NCI-H2171 (cell line): ENCODE measurements around the gene TSKU.

Experiments
- DNase-seq: peaks from one replicate; lab custom pipeline; 2025; lab: John Stamatoyannopoulos, UW

TSKU gene

GRCh38 chr11:76770642-76771445 is 12.3 kb upstream of the TSKU start:
- no peak for DNase-seq

GRCh38 chr11:76771446-76772099 is 11.6 kb upstream of the TSKU start:
- DNase-seq = no peak

DNA sequence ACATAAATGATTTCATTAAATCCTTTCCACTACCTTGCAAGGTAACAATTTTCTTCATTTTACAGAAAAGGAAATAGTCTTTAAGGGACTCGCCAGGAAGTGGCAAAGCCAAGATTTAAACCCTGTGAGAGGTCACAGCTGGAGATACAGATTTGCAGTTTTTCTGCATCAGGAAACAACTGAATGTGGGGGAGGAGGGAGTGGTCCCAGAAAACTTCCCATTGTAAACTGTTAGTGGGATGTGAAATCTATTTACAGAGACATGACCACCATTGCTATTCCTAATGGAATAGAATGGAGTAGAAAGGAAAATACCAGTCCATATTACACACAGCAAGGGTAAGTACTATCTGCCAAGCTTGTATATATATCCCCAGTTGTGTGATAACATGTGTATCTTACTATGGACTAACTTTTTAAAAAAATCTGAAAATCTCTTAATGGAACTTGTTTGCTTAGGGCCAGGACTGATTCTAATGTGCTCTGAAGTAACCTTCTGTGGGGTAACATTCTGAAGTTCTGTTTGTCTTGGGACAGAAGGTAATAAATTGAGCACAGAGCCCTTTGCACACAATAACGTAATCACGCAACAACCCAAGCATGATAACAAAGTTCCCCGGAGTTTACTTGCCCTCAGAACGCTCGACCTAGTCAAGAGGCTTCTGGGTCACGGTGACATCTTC is 10.9 kb upstream of the TSKU start:
- DNase-seq = no peak

DNA sequence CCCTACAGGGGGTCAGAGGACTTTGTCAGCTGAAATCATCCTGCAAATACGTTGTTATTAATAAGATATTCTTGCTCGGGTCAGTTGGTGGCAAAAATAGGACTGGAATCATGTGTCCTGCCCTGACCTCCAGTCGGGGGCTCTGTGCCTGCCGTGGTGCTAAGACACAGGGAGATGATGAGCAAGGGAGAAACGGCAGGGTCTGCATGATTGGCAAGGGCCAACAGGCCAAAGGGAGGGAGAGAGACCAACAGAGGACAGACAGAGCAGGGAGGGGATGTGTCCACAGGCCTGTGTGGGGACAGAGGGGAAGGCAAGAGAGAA is 10.4 kb upstream of the TSKU start:
- DNase-seq = no peak

DNA sequence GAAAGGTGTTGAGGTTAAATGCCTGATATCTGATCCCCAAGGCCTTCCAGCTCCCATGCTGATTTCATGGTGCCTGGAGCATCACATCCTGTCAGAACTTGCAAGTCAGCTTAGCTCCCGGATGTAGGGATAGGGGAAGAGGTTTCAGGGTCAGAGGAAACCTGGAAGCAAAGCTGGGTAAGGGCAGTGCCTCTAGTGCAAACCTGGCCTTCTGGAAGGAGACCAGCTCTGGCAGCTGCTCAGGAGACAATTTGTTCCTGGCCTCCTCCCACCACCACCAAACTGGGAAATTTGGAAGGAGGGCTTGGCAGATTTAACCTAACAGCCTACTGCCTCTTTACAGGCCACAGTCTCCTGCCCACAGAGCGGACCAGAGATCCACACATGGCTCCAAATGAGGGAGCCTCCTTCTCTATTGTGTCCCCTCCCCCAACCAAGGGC is 9.2 kb upstream of the TSKU start:
- no peak for DNase-seq

DNA sequence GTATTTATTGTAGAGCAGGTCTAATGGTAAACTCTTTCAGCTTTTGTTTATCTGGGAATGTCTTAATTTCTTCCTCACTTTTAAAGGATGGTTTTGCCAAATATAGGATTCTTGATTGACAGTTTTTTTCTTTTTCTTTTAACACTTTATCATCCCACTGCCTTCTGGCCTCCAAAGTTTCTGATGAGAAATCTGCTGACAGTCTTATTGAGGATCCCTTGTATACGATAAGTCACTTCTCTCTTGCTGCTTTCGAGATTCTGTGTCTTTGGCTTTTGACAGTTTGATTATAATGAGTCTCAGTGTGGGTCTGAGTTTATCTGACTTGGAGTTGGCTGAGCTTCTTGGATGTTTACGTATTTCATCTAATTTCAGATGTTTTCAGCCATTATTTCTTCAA is 6.7 kb upstream of the TSKU start:
- DNase-seq = no peak

DNA sequence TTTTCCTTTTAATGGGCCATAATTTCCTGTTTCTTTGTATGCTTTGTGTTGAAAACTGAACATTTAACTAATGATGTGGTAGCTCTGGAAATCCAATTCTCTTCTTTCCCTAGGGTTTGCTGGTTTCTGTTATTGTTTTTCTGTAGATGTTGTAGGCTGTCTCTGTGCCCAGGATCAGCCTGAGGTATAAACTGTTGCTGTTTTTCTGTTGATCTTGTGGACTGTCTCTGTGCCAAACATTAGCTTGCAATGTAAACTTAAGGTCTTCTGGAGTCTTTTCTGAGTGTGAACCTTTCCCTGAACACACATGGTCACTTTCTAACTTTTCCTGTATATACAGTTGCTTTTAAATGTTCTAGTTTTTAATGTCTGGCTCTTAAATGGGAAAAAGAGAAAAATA is 5.9 kb upstream of the TSKU start:
- no peak for DNase-seq

DNA sequence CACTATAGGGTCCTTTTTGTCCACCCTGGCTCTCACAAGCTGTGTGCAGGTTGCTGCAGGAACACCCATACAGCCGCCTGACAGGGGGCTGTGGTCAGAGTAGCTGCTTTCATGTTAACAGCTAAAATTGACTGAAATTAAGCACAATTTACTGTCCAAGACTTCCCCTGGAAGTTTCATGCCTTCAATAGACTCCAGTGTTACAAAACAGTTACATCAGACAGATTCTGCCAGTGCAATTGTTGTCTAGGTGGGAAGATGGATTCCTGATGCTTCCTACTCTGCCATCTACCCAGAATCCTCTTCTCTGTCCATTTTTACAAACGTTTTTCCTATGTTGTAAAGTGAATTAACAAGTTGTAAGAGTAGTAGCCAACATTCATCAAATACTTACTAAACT is 5.3 kb upstream of the TSKU start:
- no peak for DNase-seq

- no peak for DNase-seq
Observed at GRCh38 chr11:76778874-76779273, 4.3 kb upstream of the TSKU start.

DNA sequence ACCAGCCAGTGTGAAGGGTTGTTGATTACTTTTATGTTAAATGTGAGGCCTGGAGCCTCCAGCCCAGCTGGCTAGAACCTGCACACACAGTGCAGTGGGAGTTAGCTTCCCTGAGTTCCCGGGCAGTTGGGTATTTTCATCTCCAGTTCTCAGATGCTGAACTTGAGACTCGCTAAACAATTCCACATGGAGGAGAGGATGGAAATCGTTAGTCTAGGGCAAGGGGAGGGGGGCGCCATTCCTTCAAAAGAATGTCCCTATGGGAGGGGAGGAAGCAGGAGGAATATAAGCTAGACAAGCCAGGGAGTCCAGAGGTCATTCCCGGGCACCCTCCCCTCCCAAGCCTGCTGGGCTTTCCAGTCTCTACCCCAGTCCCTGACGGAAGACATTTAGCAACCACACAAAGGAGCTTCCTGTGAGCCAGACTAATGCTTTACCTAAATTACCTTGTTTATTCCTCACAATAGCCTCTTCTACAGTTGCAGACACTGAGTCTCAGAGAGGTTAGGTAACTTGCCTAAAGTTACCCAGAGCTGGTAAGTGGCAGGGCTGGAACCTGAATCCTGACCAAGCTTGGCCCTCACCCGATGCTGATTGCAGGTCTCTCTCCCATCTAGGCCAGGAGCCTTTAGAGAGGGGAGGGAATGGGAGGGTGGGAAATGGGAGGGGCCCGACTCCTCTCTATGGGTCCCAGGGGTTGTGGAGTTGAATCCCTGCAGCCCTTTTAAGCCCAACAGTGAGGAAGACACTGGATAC is 1.9 kb upstream of the TSKU start:
- no peak for DNase-seq

- DNase-seq = no peak
Observed at GRCh38 chr11:76781807-76782530, 1.2 kb upstream of the TSKU start.

DNA sequence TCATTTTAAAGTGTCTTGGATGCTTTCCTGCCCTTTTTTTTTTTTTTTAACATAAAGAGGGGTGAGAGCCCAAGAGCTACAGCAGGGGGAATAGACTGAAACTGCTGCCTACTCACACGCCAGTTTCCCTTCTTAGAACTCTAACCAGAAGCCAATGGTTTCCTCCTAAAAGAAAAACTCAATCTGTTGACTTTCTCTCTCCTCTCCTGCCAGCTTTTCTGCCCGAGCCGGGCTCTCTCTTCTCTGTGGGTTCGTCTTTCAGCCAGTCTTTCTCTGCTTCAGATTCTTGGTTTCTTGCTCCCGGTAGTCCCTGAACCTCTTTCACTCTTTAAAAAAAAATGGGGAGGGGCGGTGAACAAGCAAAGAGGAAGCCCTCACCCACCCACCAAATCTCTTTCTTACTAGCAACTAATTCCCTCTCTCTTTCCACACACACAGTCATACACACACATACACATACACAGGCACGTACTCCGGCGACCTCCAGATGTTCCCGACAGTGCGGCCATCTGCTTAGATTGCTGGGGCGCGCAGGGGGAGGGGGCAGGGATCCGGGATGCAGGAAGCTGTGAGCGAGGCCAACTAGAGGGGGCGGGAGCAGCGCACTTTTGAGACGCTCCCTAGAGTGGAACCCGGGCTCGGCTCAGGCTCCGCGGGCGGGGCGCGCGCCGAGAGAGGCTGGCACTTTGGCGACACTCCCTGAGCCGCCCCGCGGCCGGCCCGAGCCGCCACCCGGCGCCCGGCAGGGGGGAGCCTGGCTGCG is 444 bp upstream of the TSKU start:
- DNase-seq = peak; percentile 81

GRCh38 chr11:76783896-76784813 is 999 bp downstream of the TSKU start:
- no peak for DNase-seq

DNA sequence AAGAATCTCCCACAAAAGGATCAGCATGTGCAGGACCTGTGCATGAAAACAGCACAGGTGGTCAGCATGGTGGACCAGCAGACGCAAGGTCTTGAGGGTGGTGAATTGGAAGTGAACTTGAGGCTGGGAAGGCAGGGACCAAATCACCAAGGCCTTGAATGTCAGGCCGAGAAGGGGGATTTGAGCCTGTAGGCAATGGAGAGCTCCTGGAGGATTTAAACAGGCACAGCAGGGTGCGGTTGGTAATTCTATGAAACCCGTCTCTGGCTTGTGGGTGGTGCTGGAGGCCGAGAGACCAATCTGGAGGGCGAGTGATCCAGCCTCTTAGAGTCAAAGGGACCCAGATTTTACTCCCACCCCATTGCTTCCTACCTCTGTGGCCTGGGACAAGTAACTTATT is 2.4 kb downstream of the TSKU start:
- DNase-seq = no peak

DNA sequence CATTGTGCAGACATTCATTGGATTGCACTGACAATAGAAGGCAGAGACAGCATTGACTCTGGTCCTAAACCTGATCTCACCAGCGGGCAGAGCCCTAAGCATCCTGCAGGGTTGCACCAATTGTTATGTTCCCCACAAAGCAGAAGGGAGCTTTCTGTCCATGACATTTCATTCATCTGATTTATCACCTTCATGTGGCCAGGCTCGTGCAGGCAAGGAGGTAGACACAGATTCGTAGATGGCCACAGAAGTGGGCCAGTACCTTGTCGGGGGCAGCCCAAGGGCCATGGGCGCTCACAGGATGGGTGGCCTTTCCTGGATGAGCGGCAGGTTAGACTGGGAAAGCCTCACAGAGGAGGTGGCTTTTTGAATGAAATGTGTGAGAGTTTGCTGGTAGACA is 2.9 kb downstream of the TSKU start:
- no peak for DNase-seq

- DNase-seq = no peak
Observed at GRCh38 chr11:76786441-76787014, 3.4 kb downstream of the TSKU start.

DNA sequence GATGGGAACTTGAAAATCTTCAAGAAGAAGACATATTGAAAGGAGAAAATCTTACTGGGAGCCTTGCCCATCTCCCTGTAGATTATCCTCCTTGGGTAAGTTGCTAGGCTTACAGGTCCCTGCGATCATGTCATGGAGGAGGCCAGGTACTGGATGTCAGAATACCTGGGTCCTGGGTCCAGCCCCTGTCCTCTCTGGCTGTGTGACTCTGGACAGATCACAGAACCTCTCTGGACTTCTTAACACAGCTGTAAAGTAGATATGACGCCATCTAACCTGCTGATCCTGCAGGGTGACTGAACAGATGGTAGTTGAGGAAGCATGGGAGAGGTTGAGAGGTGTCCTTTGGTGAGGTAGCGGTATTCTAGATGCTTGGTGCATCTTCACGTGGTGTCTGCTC is 4.1 kb downstream of the TSKU start:
- no peak for DNase-seq

GRCh38 chr11:76787911-76788596 is 4.9 kb downstream of the TSKU start:
- DNase-seq = no peak
